Glomerular endothelial cell (primary cell): Measurements from ENCODE around the gene SZRD1. TPM values are rescaled to one million over a fixed set of nuclear protein-coding genes. Genes with fewer than 3 reads are reported as not detected.

Source experiments
- DNase-seq: peaks from one replicate; pipeline ENCODE4 v3.0.0-alpha.2; 2011; ENCODE audit warnings: low read depth, low spot score; ENCODE audit errors: extremely low read depth
- total RNA-seq: library from RNA; depleted of rRNA; stranded (reverse); fragments of >200 nt; gene quantifications from 2 replicates; pipeline ENCODE4 v1.2.3, GENCODE V29; 2015

SZRD1 gene
- total RNA-seq, 1 donor from 2014 or later: 79.8 TPM

- no peak for DNase-seq
Observed at GRCh38 chr1:16367258-16367967, 371 bp downstream of the SZRD1 start.

- no peak for DNase-seq
Observed at GRCh38 chr1:16367968-16368890, 1.2 kb downstream of the SZRD1 start.

- DNase-seq: no peak
Observed at GRCh38 chr1:16369821-16370220, 2.8 kb downstream of the SZRD1 start.

DNA sequence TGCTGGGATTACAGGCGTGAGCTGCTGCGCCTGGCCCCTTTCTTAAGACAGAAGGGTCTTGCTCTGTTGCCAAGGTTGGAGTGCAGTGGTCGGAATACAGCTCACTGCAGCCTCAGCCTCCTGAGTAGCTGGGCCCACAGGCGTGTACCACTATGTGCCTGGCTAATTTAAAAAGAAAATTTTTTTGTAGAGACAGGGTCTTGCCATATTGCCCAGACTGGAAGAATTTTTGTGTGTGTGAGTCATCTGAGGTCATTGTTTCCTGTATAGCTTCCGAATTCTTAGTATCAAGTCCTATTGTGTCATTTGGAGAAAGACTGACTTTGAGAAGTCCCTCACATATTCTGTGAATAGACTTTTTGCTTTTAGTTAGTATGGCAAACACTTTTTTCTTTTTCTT, 4.7 kb downstream of the SZRD1 start:
- no peak for DNase-seq

- DNase-seq: no peak
Observed at GRCh38 chr1:16372535-16373285, 5.7 kb downstream of the SZRD1 start.

DNA sequence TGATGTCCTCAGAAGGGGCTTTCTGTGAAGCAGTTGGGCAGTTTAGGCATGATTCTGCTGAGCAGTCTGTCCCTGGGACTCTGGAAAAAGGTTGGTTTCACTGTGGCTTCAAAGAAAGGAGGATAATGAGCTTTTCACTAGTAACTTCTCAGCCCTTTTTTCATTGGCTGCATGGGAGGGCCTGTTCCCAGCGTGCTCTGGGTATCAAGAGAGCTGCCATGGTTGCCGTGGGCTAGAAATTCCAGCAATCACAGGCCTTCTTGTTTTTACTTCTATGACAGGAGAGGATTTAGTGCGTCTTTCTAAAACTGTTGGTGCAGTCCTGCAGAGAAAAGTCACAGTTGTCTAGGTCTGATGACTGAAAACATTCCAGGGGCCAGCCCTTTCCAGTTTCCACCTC, 7.2 kb downstream of the SZRD1 start:
- no peak for DNase-seq

GRCh38 chr1:16375521-16376340, 8.7 kb downstream of the SZRD1 start:
- no peak for DNase-seq

DNA sequence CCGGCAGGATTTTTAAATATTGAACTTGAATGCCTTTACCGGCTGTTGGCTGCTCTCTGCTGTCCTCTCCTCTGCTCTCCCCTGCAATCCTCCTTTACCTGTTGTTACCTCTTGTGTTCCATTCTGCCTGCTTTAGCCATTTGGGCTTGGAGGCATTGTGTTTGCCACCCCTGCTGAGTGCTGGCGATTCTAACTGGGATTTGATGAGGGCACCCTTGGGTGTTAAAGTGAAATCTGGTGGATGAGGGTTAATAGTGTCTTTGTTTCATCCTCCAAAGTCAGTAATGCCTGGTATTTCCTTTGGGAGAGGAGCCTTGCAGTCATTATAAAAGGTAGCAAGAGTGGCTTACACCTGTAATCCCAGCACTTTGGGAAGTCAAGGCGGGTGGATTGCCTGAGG, 9.9 kb downstream of the SZRD1 start:
- DNase-seq: no peak

DNA sequence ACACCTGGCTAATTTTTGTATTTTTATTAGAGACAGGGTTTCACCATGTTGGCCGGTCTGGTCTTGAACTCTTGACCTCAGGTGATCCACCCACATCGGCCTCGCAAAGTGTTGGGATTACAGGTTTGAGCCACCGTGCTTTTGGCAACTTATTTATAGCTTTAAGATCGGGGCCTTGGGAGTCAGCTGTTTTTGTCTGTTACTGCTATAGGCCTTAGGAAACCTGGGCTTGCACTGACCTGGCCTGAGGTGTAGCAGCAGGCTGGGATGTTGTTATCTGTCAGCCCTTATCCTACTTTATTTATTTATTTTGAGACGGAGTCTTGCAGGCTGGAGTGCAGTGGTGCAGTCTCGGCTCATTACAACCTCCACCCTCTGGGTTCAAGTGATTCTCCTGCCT, 11.4 kb downstream of the SZRD1 start:
- no peak for DNase-seq

- DNase-seq: no peak
Observed at GRCh38 chr1:16380868-16381267, 13.8 kb downstream of the SZRD1 start.

DNA sequence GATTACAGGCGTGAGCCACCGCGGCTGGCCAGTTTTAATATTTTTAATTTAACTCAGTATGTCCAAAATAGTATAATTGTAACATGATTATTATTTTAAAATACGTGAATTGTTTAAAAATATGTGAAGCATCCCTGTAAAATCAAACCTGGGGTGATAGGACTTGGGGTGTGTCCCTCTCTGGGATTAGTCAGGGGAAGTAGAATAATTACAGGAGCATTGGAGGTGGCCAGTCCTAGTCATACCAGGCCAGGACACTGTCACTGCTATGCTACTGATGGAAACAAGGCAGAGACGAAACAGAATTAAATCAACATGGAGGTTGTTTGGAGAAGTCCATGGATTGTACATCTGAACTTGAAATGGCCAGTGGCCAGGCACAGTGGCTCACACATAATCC, 16.8 kb downstream of the SZRD1 start:
- no peak for DNase-seq

GRCh38 chr1:16385659-16386453, 18.8 kb downstream of the SZRD1 start:
- DNase-seq: no peak

GRCh38 chr1:16386454-16387113, 19.5 kb downstream of the SZRD1 start:
- DNase-seq: no peak

- no peak for DNase-seq
Observed at GRCh38 chr1:16387201-16388188, 20.5 kb downstream of the SZRD1 start.

- no peak for DNase-seq
Observed at GRCh38 chr1:16391411-16391810, 24.4 kb downstream of the SZRD1 start.

DNA sequence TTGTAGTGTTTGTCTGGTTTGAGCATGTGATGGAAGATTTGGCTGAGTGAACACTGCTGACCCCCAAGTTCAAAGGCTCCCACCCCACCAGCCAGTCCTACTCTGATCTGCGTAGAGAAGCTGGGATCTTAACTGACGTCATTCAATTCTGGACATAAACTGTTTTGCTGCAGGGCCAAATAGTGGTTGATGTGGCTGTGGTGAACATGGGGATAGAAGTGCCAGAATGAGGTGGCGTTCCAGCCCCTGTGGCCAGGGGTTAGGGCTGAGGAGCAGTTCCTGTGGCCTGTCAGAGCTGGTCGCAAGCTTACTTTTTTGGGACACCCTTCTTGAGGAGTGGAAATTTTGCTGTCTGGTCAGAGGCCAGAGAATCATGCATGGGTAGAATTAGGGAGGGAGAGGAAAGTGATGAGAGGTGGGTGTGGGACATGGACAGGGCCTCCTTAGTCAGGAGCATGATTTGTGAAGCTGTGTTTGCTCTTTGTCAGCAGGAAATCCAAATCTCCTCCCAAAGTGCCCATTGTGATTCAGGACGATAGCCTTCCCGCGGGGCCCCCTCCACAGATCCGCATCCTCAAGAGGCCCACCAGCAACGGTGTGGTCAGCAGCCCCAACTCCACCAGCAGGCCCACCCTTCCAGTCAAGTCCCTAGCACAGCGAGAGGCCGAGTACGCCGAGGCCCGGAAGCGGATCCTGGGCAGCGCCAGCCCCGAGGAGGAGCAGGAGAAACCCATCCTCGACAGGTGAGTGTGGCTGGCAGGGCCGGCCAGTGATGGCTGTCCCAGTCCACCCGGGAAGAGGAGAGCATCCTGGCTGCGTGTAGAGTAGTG, 25.9 kb downstream of the SZRD1 start:
- DNase-seq: no peak
